NCI-H2107 treated with DMSO at 0.1 percent for 48 hours (cell line): Measurements from ENCODE around the gene GRK2.
A peak's percentile ranks its signal among the peaks of the same experiment; 100 is the strongest.
"Not testable (repeated sequence)": the region's sequence is repeated elsewhere in the genome, so short reads cannot be mapped to it uniquely, and the experiment has no call there.

Source experiments
- DNase-seq: peaks from one replicate; lab custom pipeline; 2025; ENCODE audit not compliant: unreplicated experiment; lab: John Stamatoyannopoulos, UW

The GRK2 gene

GRCh38 chr11:67311051-67311555, 44.8 kb downstream of the GRK2 start:
- DNase-seq = no peak

GRCh38 chr11:67311556-67312082, 45.3 kb downstream of the GRK2 start:
- DNase-seq = no peak

- no peak for DNase-seq
Observed at GRCh38 chr11:67312187-67313021, 46.1 kb downstream of the GRK2 start.

- DNase-seq = no peak
Observed at GRCh38 chr11:67313125-67313890, 47.0 kb downstream of the GRK2 start.

- DNase-seq = no peak
Observed at GRCh38 chr11:67314218-67314617, 47.9 kb downstream of the GRK2 start.

- DNase-seq = no peak
Observed at GRCh38 chr11:67315325-67315909, 49.1 kb downstream of the GRK2 start.

- DNase-seq = no peak
Observed at GRCh38 chr11:67316882-67317204, 50.6 kb downstream of the GRK2 start.

- DNase-seq = peak; percentile 94
Observed at GRCh38 chr11:67317205-67317887, 51.1 kb downstream of the GRK2 start.

- DNase-seq = no peak
Observed at GRCh38 chr11:67317888-67318555, 51.7 kb downstream of the GRK2 start.

- not testable (repeated sequence) for DNase-seq
Observed at GRCh38 chr11:67318876-67319275, 52.6 kb downstream of the GRK2 start.

GRCh38 chr11:67320011-67320410, 53.7 kb downstream of the GRK2 start:
- DNase-seq = no peak

GRCh38 chr11:67320691-67321090, 54.4 kb downstream of the GRK2 start:
- no peak for DNase-seq

GRCh38 chr11:67321313-67321871, 55.1 kb downstream of the GRK2 start:
- DNase-seq = no peak

GRCh38 chr11:67322049-67322448, 55.8 kb downstream of the GRK2 start:
- DNase-seq = no peak

GRCh38 chr11:67323526-67323925, 57.3 kb downstream of the GRK2 start:
- DNase-seq = no peak

- DNase-seq = no peak
Observed at GRCh38 chr11:67332081-67332691, 65.9 kb downstream of the GRK2 start.
